OCI-LY7 (cell line): ENCODE results near the gene ELAVL4. TPM values are rescaled to one million over a fixed set of nuclear protein-coding genes. Genes with fewer than 3 reads are reported as not detected.

ENCODE experiments used
- BruUV-seq: library from RNA; stranded (reverse); fragments of 400-500 nt; replicated peaks from 2 replicates; lab custom pipeline; 2021; lab: Mats Ljungman, UMichigan
- CTCF ChIA-PET: fragments of 300-600 bp; sonication (Branson Sonifier 250); formaldehyde crosslinking; loops from one replicate; lab custom pipeline; 2022; ENCODE audit warnings: antibody characterized with exemption; ENCODE audit not compliant: unreplicated experiment; lab: Charles Lee
- POLR2A ChIA-PET: fragments of 300-600 bp; sonication (Branson Sonifier 250); formaldehyde crosslinking; loops from one replicate; lab custom pipeline; 2022; ENCODE audit warnings: antibody characterized with exemption; lab: Charles Lee
- DNase-seq: peaks from one replicate; pipeline ENCODE4 v3.0.0-alpha.2; 2015; ENCODE audit warnings: low spot score
- H2AFZ ChIP-seq: fragments of 200-600 bp; sonication (generic), shearing (Covaris generic); 2 replicates; pipeline ENCODE4 v1.6.1; 2014; ENCODE audit warnings: mild to moderate bottlenecking, antibody characterized with exemption, low read length, moderate library complexity
- H3K27ac ChIP-seq: fragments of 200-600 bp; sonication (generic); 2 replicates; pipeline ENCODE4 v1.5.1; 2014; ENCODE audit warnings: mixed run types, low read depth, mild to moderate bottlenecking, moderate library complexity, low read length, inconsistent platforms; ENCODE audit not compliant: poor library complexity, severe bottlenecking
- H3K36me3 ChIP-seq: fragments of 200-600 bp; sonication (generic); 2 replicates; pipeline ENCODE4 v1.6.1; 2014; ENCODE audit warnings: mild to moderate bottlenecking, antibody characterized with exemption, low read length, moderate library complexity, mixed read lengths; ENCODE audit not compliant: insufficient read depth
- H3K4me1 ChIP-seq: fragments of 200-600 bp; sonication (generic); 2 replicates; pipeline ENCODE4 v1.5.1; 2014; ENCODE audit warnings: mild to moderate bottlenecking, low read length; ENCODE audit not compliant: insufficient read depth, poor library complexity, severe bottlenecking
- H3K4me2 ChIP-seq: fragments of 200-600 bp; sonication (generic); 2 replicates; pipeline ENCODE4 v1.6.1; 2014; ENCODE audit warnings: mild to moderate bottlenecking, low read length
- H3K4me3 ChIP-seq: fragments of 200-600 bp; sonication (generic); 2 replicates; pipeline ENCODE4 v1.5.1; 2014; ENCODE audit warnings: mild to moderate bottlenecking, low read depth, low read length; ENCODE audit not compliant: poor library complexity, severe bottlenecking
- H3K79me2 ChIP-seq: fragments of 200-600 bp; sonication (generic); 2 replicates; pipeline ENCODE4 v1.6.1; 2016; ENCODE audit warnings: low read depth, mild to moderate bottlenecking, low read length, moderate library complexity, mixed read lengths; ENCODE audit not compliant: insufficient read depth
- H3K9me2 ChIP-seq: fragments of 200-600 bp; sonication (generic); 2 replicates; pipeline ENCODE4 v1.6.1; 2016; ENCODE audit warnings: mild to moderate bottlenecking, low read length, mixed read lengths; ENCODE audit not compliant: insufficient read depth
- H3K9me3 ChIP-seq: fragments of 200-600 bp; sonication (generic); 2 replicates; pipeline ENCODE4 v1.6.1; 2014; ENCODE audit warnings: mild to moderate bottlenecking, mixed run types, low read length, mixed read lengths
- H4K20me1 ChIP-seq: fragments of 200-600 bp; sonication (generic); 2 replicates; pipeline ENCODE4 v1.6.1; 2014; ENCODE audit warnings: mild to moderate bottlenecking, antibody characterized with exemption, low read length, moderate library complexity, mixed read lengths; ENCODE audit not compliant: insufficient read depth
- EZH2phosphoT487 ChIP-seq: fragments of 200-600 bp; sonication (generic); IDR thresholded peaks from 2 replicates; pipeline ENCODE4 v1.6.1; 2018; ENCODE audit warnings: low read depth, borderline replicate concordance, mild to moderate bottlenecking, mixed run types, antibody characterized with exemption, low read length, moderate library complexity, mixed read lengths
- intact Hi-C: fragments of 100-400 bp; cut with micrococcal nuclease; formaldehyde crosslinking; loops from one replicate; pipeline ENCODE4 v1.10.0; 2022; ENCODE audit not compliant: unreplicated experiment
- total RNA-seq, 2 experiments: library from RNA; depleted of rRNA in 1 of 2; stranded (reverse); fragments of >200 nt in 1 of 2; shearing (Covaris generic) in 1 of 2; gene quantifications; 2 replicates each; pipeline ENCODE4 v1.2.3, GENCODE V29; 2014 to 2022
- TF ChIP-seq, protein P1 (sequence below): fragments of 200-600 bp; sonication (generic); conservative IDR thresholded peaks from 2 replicates; pipeline ENCODE4 v1.5.1; 2014; ENCODE audit warnings: mild to moderate bottlenecking, antibody characterized with exemption, low read length, moderate library complexity, mixed read lengths

The ELAVL4 gene
- total RNA-seq, 2 experiments from 2014 or later, result not detected

DNA sequence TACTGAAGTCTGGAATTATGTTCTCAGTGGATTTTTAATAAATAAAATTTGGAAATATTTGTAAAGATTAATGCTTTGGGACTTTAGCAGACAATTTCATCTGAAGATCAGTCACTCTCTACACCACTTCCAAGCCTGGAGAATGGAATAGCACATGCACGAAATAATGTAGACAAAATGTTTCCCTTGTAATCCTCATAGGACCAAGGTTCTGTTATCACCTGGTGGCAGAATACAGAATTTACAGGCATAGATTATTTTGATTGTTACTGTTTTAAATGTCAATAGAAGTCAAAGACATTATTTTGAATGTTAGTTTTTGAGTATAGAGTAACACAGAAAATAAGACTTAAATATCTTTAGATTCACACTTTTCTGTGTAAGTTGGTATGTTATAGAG is 9.1 kb upstream of the ELAVL4 start:
- no peak overlapping the region for H2AFZ ChIP-seq
- CTCF ChIA-PET, result no interaction called here
- no peaks in the 10 kb centered on the region for H3K9me2 ChIP-seq
- H3K36me3 ChIP-seq, result no peaks in the 10 kb centered on the region
- intact Hi-C loops, result no loop called here
- no peak overlapping the region for H3K27ac ChIP-seq
- H4K20me1 ChIP-seq, result no peaks in the 10 kb centered on the region
- POLR2A ChIA-PET, result no interaction called here
- no peaks in the 10 kb centered on the region for H3K9me3 ChIP-seq
- no TSS peak for BruUV-seq
- DNase-seq, result no peak
- TF ChIP-seq, protein P1, sequence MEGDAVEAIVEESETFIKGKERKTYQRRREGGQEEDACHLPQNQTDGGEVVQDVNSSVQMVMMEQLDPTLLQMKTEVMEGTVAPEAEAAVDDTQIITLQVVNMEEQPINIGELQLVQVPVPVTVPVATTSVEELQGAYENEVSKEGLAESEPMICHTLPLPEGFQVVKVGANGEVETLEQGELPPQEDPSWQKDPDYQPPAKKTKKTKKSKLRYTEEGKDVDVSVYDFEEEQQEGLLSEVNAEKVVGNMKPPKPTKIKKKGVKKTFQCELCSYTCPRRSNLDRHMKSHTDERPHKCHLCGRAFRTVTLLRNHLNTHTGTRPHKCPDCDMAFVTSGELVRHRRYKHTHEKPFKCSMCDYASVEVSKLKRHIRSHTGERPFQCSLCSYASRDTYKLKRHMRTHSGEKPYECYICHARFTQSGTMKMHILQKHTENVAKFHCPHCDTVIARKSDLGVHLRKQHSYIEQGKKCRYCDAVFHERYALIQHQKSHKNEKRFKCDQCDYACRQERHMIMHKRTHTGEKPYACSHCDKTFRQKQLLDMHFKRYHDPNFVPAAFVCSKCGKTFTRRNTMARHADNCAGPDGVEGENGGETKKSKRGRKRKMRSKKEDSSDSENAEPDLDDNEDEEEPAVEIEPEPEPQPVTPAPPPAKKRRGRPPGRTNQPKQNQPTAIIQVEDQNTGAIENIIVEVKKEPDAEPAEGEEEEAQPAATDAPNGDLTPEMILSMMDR, result 0 out of 2 replicates have a peak, but pooled peaks have one; percentile 15
- TF ChIP-seq EZH2phosphoT487, result no peak
- no peaks in the 10 kb centered on the region for H3K79me2 ChIP-seq
- H3K4me2 ChIP-seq, result no peak overlapping the region
- H3K4me3 ChIP-seq, result no peak overlapping the region
- no peaks in the 10 kb centered on the region for H3K4me1 ChIP-seq

DNA sequence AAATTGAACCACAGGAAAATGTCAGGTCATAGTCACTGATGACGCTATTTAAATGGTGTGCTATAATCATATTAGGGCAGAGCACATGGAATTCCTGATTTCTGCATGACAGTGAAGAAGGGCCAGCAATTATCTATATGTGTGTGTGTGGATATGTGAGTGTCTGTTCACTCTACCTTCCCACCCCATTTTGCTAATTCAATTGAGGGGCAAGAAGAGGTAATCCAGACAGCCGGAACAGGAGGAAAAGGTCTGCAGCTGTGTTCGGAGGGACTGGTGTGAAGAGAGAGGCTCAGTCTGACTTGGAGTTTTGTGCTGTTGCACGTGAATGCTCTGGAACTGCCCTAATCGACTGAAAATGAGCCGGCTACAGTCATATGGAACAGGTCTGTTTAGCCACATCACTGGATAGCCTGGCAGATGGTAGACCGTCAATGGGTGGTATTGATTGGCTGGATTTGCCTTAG is 5.1 kb upstream of the ELAVL4 start:
- no peaks in the 10 kb centered on the region for H3K36me3 ChIP-seq
- no peak overlapping the region for H3K4me3 ChIP-seq
- no peaks in the 10 kb centered on the region for H3K9me3 ChIP-seq
- H2AFZ ChIP-seq, result no peak overlapping the region
- H3K79me2 ChIP-seq, result no peaks in the 10 kb centered on the region
- no peak overlapping the region for H3K27ac ChIP-seq
- no peak overlapping the region for H3K4me2 ChIP-seq
- no TSS peak for BruUV-seq
- TF ChIP-seq, protein P1, result no peak
- TF ChIP-seq EZH2phosphoT487, result no peak
- DNase-seq, result no peak
- CTCF ChIA-PET, result no interaction called here
- H3K4me1 ChIP-seq, result no peaks in the 10 kb centered on the region
- intact Hi-C loops, result no loop called here
- POLR2A ChIA-PET, result interaction anchor here (1.0 kb wide), 1 partner anchor 16 kb away, joined by 4 read pairs; no protein-coding TSS in a partner anchor
- no peaks in the 10 kb centered on the region for H4K20me1 ChIP-seq
- H3K9me2 ChIP-seq, result no peaks in the 10 kb centered on the region

DNA sequence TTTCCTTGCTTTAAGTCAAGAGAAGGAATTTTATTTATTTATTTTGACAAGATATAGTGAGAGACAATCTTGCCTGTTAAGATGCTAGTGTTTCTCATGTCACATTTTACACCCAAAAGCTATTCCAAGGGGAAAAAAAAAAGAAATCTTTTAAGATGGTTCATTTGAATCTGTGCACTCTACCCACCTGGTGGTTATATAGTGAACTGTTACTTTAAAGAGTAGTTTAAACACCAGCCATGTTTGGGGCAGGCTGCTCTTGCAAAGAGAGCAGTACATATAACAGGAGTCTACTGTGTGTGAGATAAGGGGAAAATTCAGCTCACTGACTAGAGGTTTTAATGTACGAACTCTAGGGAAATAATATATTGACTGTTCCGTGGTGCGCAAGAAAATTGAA is 3.3 kb upstream of the ELAVL4 start:
- Histone ChIP-seq H3K27ac (no peak overlapping the region), H3K4me1 (no peaks in the 10 kb centered on the region), H3K9me3 (no peaks in the 10 kb centered on the region), H3K4me2 (no peak overlapping the region), H3K9me2 (no peaks in the 10 kb centered on the region), H4K20me1 (no peaks in the 10 kb centered on the region), H2AFZ (no peak overlapping the region), H3K79me2 (no peaks in the 10 kb centered on the region), H3K4me3 (no peak overlapping the region), H3K36me3 (no peaks in the 10 kb centered on the region)
- TF ChIP-seq EZH2phosphoT487, result no peak
- TF ChIP-seq, protein P1, result peak; percentile 47
- ChIA-PET CTCF (no interaction called here), POLR2A (interaction anchor here (0.7 kb wide), 1 partner anchor 697 kb away, joined by 3 read pairs; no protein-coding TSS in a partner anchor)
- DNase-seq, result no peak
- intact Hi-C loops, result no loop called here
- no TSS peak for BruUV-seq
